GM13976 (cell line): ENCODE measurements around the gene RABEPK.

Experiments
- DNase-seq: peaks from one replicate; pipeline ENCODE4 v3.0.0; 2012; ENCODE audit warnings: low spot score
- CTCF ChIP-seq: IDR thresholded peaks from 2 replicates; pipeline ENCODE4 v1.5.1; 2012; ENCODE audit warnings: borderline replicate concordance, mild to moderate bottlenecking; ENCODE audit not compliant: insufficient read depth; ENCODE audit errors: extremely low read depth, missing control alignments, control extremely low read depth
- in situ Hi-C: fragments of 300-500 bp; cut with MboI; formaldehyde crosslinking; loops from one replicate; pipeline ENCODE4 v1.12.0; 2022; ENCODE audit warnings: low sequenced_read_pairs, mixed read lengths, inconsistent platforms; ENCODE audit not compliant: unreplicated experiment

RABEPK gene

GRCh38 chr9:125280945-125281344, 80.6 kb downstream of the RABEPK start:
- in situ Hi-C loops: no loop called here
- no peak for TF ChIP-seq CTCF
- no peak for DNase-seq
